ENCODE results near the gene FRAS1.
"Not testable (repeated sequence)": the region's sequence is repeated elsewhere in the genome, so short reads cannot be mapped to it uniquely, and the experiment has no call there.

FRAS1 gene

GRCh38 chr4:78057135-78057599, at the start of gene FRAS1:
TSS of gene FRAS1 (plus strand) at chr4:78057323. CDS start at chr4:78058010, 687 bp downstream.
- no peak for DNase-seq (ENCODE audit: low read depth in 2 of 2)

- DNase-seq (ENCODE audit: low read depth in 2 of 2), result not testable (repeated sequence)
These were observed 46.1 kb upstream of the FRAS1 start for GRCh38 chr4:78011003-78011402.

GRCh38 chr4:78014889-78015886, 41.9 kb upstream of the FRAS1 start:
- no peak for DNase-seq (ENCODE audit: low read depth in 2 of 2)

GRCh38 chr4:78018271-78019049, 38.7 kb upstream of the FRAS1 start:
- DNase-seq (ENCODE audit: low read depth in 2 of 2), result no peak

- DNase-seq (ENCODE audit: low read depth in 2 of 2), result no peak
These were observed 37.7 kb upstream of the FRAS1 start for GRCh38 chr4:78019414-78019813.

- DNase-seq (ENCODE audit: low read depth in 2 of 2), result no peak
These were observed 36.4 kb upstream of the FRAS1 start for GRCh38 chr4:78020677-78021076.

- no peak for DNase-seq (ENCODE audit: low read depth in 2 of 2)
These were observed 34.6 kb upstream of the FRAS1 start for GRCh38 chr4:78022517-78022916.

GRCh38 chr4:78024085-78024484, 33.0 kb upstream of the FRAS1 start:
- DNase-seq (ENCODE audit: low read depth in 2 of 2), result no peak

- DNase-seq (ENCODE audit: low read depth in 2 of 2), result no peak
These were observed 32.5 kb upstream of the FRAS1 start for GRCh38 chr4:78024576-78025091.

- no peak for DNase-seq (ENCODE audit: low read depth in 2 of 2)
These were observed 25.6 kb upstream of the FRAS1 start for GRCh38 chr4:78031417-78031950.

- DNase-seq (ENCODE audit: low read depth in 2 of 2), result no peak
These were observed 24.7 kb upstream of the FRAS1 start for GRCh38 chr4:78032446-78032845.

GRCh38 chr4:78032929-78033328, 24.2 kb upstream of the FRAS1 start:
- DNase-seq (ENCODE audit: low read depth in 2 of 2), result no peak

GRCh38 chr4:78033861-78034260, 23.3 kb upstream of the FRAS1 start:
- no peak for DNase-seq (ENCODE audit: low read depth in 2 of 2)

GRCh38 chr4:78038704-78039103, 18.4 kb upstream of the FRAS1 start:
- no peak for DNase-seq (ENCODE audit: low read depth in 2 of 2)

GRCh38 chr4:78039678-78040077, 17.4 kb upstream of the FRAS1 start:
- no peak for DNase-seq (ENCODE audit: low read depth in 2 of 2)

- no peak for DNase-seq (ENCODE audit: low read depth in 2 of 2)
These were observed 16.7 kb upstream of the FRAS1 start for GRCh38 chr4:78040431-78040830.

- no peak for DNase-seq (ENCODE audit: low read depth in 2 of 2)
These were observed 9.8 kb upstream of the FRAS1 start for GRCh38 chr4:78047366-78047765.

GRCh38 chr4:78056265-78057129, 626 bp upstream of the FRAS1 start:
- DNase-seq (ENCODE audit: low read depth in 2 of 2), result no peak

GRCh38 chr4:78057600-78058550, 752 bp downstream of the FRAS1 start:
- DNase-seq (ENCODE audit: low read depth in 2 of 2), result no peak

Data from stimulated activated CD4-positive, alpha-beta T cell treated with anti-CD3 and anti-CD28 coated beads, Interleukin-15, amount 100 ng/mL, for 48 hours (primary cell).